ENCODE results near the gene CLEC18C.
"Not testable (repeated sequence)": the region's sequence is repeated elsewhere in the genome, so short reads cannot be mapped to it uniquely, and the experiment has no call there.

The CLEC18C gene

GRCh38 chr16:70206382-70206781 lies 32.8 kb downstream of the CLEC18C start:
- not testable (repeated sequence) for DNase-seq (ENCODE audit: low spot score)

GRCh38 chr16:70218586-70218985 lies 45.0 kb downstream of the CLEC18C start:
- not testable (repeated sequence) for DNase-seq (ENCODE audit: low spot score)

DNA sequence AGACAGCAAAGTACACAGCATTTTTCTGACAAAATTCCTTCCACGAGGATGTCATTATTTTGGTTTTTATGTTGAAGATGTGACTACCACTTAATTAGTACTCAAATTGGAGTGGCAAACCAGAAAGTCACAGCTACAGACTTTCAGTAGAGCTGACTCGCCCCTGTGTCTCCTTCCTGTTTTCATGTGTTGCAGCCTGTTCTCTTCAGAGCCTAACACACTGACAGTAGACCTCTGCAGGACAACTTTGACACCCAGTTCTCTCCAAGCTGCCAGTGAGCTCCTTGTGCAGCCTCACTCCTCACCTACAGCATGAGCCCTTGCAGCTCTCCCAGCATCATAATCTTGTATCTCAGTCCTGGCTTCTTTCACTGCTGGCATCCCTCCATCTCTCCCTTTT lies 49.0 kb downstream of the CLEC18C start:
- not testable (repeated sequence) for DNase-seq (ENCODE audit: low spot score)

GRCh38 chr16:70223216-70223615 lies 49.6 kb downstream of the CLEC18C start:
- not testable (repeated sequence) for DNase-seq (ENCODE audit: low spot score)

DNA sequence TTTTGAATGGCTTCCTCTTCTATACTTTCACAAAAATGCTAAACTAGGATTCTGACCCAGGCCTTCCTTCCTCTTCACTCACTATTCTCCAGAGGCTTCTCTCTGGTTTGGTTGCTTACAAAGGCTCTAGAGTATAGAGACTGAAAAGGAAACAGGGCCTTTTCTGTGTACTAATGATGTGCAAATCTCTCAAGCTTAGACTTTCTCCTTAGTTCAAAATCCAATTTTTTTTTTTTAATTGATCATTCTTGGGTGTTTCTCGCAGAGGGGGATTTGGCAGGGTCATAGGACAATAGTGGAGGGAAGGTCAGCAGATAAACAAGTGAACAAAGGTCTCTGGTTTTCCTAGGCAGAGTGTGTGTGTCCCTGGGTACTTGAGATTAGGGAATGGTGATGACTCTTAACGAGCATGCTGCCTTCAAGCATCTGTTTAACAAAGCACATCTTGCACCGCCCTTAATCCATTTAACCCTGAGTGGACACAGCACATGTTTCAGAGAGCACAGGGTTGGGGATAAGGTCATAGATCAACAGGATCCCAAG lies 50.5 kb downstream of the CLEC18C start:
- not testable (repeated sequence) for DNase-seq (ENCODE audit: low spot score)

DNA sequence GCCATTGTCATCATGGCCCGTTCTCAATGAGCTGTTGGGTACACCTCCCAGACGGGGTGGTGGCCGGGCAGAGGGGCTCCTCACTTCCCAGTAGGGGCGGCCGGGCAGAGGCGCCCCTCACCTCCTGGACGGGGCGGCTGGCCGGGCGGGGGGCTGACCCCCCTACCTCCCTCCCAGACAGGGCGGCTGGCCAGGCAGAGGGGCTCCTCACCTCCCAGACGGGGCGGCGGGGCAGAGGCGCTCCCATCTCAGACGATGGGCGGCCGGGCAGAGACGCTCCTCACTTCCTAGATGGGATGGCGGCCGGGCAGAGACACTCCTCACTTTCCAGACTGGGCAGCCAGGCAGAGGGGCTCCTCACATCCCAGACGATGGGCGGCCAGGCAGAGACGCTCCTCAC lies 51.1 kb downstream of the CLEC18C start:
- DNase-seq (ENCODE audit: low spot score) = not testable (repeated sequence)

DNA sequence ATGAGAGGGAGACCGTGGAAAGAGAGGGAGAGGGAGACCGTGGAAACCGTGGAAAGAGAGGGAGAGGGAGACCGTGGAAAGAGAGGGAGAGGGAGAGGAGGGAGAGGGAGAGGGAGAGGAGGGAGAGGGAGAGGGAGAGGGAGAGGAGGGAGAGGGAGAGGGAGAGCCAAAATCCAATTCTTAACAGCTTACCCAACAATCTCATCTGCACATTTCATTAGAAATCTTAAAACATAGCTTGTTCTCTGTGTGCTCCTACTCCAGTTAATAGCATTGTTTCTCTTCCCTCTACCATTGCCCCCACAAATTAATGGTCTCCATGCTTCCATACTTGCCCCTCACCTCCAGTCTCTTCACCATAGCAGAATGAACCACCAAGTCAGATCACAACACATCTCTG lies 51.8 kb downstream of the CLEC18C start:
- DNase-seq (ENCODE audit: low spot score) = not testable (repeated sequence)

DNA sequence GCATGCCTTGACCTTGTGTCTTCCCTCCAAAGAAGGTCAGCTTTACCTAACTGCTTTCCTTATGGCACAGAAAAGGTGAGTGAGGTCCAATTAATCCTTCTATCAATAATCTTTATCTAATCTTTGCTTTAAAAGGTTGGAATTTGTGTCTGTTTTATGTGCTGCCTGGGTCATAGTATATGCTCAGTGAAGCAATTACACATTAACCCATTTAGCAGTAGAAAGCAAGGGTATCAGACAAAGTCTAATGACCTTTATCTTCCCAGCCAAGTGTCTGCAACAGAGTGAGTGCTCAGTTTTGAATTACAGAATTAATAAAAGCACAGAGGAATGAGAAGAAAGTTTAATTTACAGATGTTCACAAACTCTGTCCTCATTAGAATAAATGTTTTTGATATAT lies 52.4 kb downstream of the CLEC18C start:
- not testable (repeated sequence) for DNase-seq (ENCODE audit: low spot score)

GRCh38 chr16:70231831-70232230 lies 58.2 kb downstream of the CLEC18C start:
- not testable (repeated sequence) for DNase-seq (ENCODE audit: low spot score)

All from CD4-positive, alpha-beta T cell treated with Interleukin-6 at 100 ng/mL for 8 hours (primary cell).